GM06990 (cell line): ENCODE data around the gene GATA5.

ENCODE experiments used
- DNase-seq: peaks from one replicate; pipeline ENCODE4 v3.0.0-alpha.2; 2011; ENCODE audit not compliant: insufficient read length; ENCODE audit errors: extremely low read depth
- H3K27me3 ChIP-seq: replicated peaks from 2 replicates; pipeline ENCODE4 v1.6.0; 2011; ENCODE audit warnings: low read length; ENCODE audit not compliant: control insufficient read depth, insufficient read depth
- H3K36me3 ChIP-seq: 2 replicates; pipeline ENCODE4 v1.5.1; 2011; ENCODE audit warnings: low read length; ENCODE audit not compliant: control insufficient read depth, insufficient read depth
- H3K4me3 ChIP-seq: replicated peaks from 2 replicates; pipeline ENCODE4 v1.5.1; 2011; ENCODE audit warnings: low read depth, mild to moderate bottlenecking, control low read depth, low read length
- TF ChIP-seq, protein P1 (sequence below): IDR thresholded peaks from 2 replicates; pipeline ENCODE4 v1.5.1; 2011; ENCODE audit warnings: low read length, control low read depth, mild to moderate bottlenecking, inconsistent platforms; ENCODE audit not compliant: insufficient read depth, poor library complexity, severe bottlenecking

The GATA5 gene

GRCh38 chr20:62477669-62478455, 2.1 kb upstream of the GATA5 start:
- Histone ChIP-seq H3K36me3 (no peaks in the 10 kb centered on the region), H3K27me3 (no peaks in the 10 kb centered on the region; the same call in none of the 2 replicates), H3K4me3 (no peak overlapping the region)
- TF ChIP-seq, protein P1, sequence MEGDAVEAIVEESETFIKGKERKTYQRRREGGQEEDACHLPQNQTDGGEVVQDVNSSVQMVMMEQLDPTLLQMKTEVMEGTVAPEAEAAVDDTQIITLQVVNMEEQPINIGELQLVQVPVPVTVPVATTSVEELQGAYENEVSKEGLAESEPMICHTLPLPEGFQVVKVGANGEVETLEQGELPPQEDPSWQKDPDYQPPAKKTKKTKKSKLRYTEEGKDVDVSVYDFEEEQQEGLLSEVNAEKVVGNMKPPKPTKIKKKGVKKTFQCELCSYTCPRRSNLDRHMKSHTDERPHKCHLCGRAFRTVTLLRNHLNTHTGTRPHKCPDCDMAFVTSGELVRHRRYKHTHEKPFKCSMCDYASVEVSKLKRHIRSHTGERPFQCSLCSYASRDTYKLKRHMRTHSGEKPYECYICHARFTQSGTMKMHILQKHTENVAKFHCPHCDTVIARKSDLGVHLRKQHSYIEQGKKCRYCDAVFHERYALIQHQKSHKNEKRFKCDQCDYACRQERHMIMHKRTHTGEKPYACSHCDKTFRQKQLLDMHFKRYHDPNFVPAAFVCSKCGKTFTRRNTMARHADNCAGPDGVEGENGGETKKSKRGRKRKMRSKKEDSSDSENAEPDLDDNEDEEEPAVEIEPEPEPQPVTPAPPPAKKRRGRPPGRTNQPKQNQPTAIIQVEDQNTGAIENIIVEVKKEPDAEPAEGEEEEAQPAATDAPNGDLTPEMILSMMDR, result no peak
- DNase-seq, result no peak

DNA sequence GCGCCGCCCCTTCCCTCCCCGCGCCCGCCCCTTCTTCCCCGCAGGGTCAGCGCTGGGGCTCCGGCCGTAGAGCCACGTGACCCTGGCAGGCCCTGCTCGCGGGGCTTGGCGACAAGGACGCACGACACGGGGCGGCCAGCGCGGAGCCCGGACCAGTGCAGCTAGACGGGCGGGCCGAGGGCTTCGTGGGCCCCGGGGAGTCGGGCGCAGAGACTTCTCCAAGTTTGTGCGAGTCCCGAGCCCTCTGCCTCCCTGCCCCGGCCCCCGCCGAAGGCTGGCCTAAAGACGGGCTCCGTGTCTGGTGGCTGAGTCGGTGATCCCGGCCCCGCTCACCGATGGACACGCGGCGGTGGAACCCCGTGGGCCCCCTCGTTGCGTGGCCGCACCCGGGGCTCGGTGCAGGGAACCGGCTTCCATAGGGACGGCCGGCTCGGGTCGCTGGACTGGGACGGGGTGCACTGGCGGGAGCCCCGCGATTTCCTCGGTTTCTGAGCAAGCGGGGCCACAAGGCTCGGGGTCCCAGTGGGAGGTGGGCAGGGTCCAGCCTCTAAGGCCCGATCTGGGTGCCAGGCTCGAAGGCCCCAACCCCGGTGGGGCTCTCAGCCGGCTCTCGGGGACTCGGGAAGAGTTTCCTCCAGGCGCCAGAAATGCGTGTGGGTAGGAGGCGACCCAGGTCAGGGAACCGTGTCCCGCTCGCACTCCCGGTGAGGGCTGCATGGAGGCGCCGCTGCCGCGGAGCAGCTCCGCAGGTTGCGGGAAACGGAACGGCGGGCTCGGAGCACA, 452 bp upstream of the GATA5 start:
- DNase-seq, result no peak
- TF ChIP-seq, protein P1, result no peak
- H3K4me3 ChIP-seq, result no peak overlapping the region
- H3K36me3 ChIP-seq, result no peaks in the 10 kb centered on the region
- no peaks in the 10 kb centered on the region; the same call in none of the 2 replicates for H3K27me3 ChIP-seq

- Histone ChIP-seq H3K36me3 (no peaks in the 10 kb centered on the region), H3K4me3 (no peak overlapping the region), H3K27me3 (peaks cover 2% of the 10 kb centered on the region)
- DNase-seq, result no peak
- TF ChIP-seq, protein P1, result no peak
Measured at GRCh38 chr20:62475027-62475771, 596 bp downstream of the GATA5 start.

DNA sequence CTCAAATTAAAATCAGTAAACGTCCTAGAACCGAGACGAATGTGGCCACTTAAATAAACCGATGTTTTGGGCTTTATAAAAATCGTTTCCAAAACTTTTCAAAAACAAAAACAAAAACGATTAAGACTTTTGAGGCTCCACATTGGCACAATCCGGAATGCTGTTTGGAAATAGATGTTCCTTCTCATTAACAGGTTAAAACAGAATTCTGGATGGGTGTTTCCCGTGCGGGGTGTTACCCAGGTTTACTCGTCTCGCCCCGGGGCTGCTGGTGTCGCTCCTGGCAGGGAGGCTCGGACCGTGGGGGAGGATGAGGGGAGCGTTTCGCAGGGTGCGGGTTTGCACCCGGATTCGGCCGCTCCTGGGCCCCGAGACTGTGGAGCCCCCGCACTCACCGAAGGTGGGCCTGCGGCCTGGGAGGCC, 1.2 kb downstream of the GATA5 start:
- TF ChIP-seq, protein P1, result no peak

DNA sequence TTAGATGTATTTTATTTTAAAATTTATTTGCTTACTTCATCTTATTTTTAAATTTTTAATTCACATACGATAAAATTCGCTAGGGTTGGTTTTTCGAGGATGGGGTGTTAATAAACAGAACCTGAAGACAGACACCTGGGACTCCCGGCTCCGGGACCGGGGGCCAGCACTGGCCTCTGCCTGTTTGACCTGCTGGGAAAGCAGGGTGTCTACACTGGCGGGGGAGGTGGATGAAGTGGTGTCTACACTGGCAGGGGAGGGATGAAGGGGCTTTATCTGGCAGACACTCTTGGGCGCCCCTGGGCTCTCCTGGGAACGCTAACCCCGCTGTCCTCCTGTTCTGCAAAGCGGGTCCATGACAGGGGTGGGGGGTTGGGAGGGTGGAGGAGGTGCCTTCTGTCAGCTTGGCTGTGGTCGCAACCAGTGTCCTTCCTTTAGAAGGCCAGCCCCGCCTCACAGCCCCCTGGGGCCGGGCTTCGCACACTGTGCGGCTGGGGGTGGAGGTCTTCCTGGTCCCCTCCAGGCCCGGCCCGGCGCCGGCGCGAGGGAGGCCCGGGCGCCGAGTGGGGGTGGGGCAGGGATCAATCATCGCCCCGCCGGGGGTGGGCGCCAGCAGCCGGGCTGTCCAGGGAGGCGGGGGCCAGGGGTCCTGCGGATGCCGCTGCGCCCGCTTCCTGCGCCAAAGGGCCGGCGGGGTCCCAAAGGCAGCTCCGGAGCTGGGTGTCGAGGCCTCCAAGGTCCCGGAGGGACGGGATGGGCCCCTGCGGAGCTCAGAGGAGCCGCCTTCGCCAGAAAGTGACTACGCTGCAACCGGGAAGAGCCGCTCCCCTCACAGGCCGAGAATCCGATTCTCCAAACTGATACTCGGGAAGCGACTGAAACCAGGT, 1.8 kb downstream of the GATA5 start:
- TF ChIP-seq, protein P1, result no peak
- DNase-seq, result no peak
- Histone ChIP-seq H3K4me3 (no peak overlapping the region), H3K27me3 (peaks cover 2% of the 10 kb centered on the region), H3K36me3 (no peaks in the 10 kb centered on the region)

More for the DNA sequence above, 1.2 kb downstream of the GATA5 start:
- H3K36me3 ChIP-seq, result no peaks in the 10 kb centered on the region
- no peak overlapping the region for H3K4me3 ChIP-seq
- no peak for DNase-seq
- peaks cover 2% of the 10 kb centered on the region for H3K27me3 ChIP-seq
